H4 (cell line): Measurements from ENCODE around the gene SPATA16. TPM values are rescaled to one million over a fixed set of nuclear protein-coding genes. Genes with fewer than 3 reads are reported as not detected.
"Not testable (repeated sequence)": the region's sequence is repeated elsewhere in the genome, so short reads cannot be mapped to it uniquely, and the experiment has no call there.

ENCODE experiments used
- DNase-seq: peaks from one replicate; pipeline ENCODE4 v3.0.0-alpha.2; 2015; ENCODE audit warnings: low spot score
- total RNA-seq: library from RNA; depleted of rRNA; stranded (reverse); fragments of >200 nt; shearing (Covaris generic); gene quantifications from 2 replicates; pipeline ENCODE4 v1.2.3, GENCODE V29; 2014

The SPATA16 gene
- total RNA-seq, 1 experiment from 2014 or later = not detected

DNA sequence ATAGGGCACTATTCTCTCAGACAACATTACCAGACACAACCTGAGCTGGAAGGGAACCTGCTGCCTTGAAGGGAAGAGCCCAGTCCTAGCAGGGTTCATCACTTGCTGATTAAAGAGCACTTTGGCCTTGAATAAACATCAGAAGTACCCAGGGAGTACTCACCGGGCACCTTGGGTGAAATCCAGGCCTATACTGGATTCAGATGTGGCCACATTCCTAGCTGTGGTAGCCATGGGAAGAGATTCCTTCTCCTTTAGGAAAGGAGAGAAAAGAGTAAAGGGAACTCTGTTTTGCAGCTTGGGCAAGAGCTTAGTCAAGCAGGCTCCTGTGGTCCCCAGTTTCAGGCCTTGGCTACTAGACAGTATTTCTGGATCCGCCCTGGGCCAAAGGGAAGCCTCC, 195.0 kb downstream of the SPATA16 start:
- no peak for DNase-seq

DNA sequence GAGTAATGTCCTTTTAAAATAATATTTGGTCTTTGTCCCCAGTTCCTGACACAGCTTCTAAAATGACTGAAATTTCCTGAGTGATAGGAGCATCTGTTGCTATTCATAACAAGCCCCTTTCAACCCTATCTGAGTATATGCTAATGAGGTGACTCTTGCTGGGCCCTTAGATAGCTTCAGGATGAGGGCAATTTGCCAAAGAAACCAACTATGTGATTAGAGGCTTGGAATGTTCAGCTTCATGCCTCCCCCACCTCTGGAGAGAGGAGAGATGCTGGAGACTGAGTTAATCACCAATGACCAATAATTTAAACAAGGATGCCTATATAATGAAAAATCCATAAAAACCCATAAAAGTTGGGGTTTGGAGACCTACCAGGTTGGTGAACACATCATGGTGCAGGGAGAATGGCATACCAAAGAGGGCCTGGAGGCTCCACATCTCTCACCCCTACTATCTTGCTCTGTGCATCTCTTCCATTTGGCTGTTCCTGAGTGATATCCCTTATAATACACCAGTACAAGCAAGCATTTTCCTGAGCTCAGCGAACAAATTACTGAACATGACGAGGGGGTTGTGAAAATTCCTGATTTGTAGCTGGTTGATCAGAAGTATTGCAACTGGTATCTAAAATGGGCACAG, 201.3 kb downstream of the SPATA16 start:
- no peak for DNase-seq

DNA sequence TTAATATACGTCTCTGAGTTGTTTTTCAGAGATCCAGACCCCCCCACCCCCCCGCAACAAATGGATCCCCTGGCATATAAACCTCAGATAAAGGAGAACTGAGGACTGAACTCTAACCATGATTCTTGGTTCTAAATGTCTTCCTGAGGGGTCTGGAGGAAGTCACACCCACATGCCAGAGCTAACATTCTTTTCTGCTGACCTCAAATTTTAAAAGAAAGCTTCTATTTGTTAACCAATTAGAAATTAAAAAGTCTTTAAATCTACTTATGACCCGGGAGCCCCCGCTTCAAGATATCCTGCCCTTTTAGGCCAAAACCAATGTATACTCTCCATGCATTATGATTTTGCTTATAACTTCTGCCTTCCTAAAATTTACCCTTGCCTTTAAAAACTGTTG, 202.2 kb downstream of the SPATA16 start:
- DNase-seq = no peak

DNA sequence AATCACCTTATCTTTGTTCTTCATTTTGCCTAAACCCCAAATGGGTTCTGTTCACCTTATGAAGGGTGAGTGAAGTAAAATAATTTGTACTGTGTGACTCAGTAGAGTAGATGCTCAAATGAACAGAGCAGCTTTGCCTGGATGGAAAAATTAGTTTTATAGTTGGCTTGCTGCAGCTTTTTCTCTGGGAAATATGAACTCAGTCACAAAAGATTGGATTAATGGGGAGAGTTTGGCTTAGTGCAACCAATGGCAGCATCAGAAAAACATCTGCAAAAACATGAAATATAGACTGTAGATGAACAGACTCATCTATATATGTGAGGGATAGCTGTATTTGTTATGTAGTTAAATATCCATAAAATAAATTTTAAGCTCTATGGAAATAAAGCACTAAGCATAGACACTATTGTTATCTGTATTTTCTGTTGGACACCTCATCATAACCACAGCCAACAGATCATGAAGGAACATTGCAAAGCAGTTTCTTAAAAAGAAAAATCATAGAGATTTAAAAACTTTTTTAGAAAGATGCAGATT, 209.2 kb downstream of the SPATA16 start:
- DNase-seq = no peak

DNA sequence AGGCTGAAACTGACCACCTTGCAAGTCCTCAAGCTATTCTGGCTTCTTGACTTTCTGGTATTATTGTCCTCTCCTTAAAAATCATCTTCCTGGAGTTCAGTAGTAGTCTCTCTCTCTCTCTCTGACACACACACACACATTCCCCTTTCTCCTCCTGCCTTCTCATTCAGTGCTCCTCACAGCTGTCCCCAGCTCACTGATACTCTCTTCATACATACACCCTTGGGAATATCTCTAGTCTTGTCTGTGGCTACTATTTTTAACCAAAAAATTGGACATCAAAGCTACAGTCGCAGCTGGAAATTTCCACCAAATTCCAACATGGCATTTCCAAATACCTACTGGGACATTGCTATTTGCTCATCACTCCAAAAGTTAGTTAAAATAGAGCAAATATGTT, 211.6 kb downstream of the SPATA16 start:
- no peak for DNase-seq

DNA sequence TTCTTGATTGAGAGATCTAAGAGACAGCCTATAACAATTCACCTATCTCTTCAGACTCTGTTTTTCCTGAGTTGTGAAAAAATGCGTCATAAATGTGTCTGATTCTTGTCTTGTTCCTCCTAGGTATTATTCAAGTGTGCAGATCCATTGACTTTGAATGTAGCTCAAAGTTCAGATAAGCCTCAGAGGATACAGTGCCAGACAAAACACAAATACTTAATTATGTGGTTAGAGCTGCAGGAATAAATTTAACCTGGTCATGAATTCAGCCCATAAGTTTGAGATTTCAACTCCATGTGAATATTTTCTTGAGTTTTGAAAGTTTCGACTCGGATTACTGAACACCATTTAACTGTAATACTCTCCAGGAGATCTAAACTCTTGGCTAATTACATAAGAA, 216.5 kb downstream of the SPATA16 start:
- DNase-seq = no peak

DNA sequence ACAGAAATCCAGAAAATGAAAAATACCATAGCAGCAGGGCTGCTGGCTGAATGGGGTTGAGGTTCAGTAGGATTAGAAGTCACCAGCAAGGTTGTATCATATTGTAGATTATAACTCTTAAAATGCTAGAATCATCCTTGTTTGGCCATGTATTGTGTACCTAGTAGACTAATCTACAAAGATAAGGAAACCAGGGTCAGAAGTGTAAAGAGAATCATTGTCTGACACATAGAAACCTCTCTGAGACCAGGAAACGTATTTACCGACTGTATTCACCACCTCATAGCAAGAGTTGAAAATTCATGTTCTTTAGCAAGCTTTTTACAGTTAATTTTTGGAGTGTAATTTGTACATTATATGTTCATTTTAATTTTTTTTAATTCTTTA, 221.7 kb downstream of the SPATA16 start:
- no peak for DNase-seq

DNA sequence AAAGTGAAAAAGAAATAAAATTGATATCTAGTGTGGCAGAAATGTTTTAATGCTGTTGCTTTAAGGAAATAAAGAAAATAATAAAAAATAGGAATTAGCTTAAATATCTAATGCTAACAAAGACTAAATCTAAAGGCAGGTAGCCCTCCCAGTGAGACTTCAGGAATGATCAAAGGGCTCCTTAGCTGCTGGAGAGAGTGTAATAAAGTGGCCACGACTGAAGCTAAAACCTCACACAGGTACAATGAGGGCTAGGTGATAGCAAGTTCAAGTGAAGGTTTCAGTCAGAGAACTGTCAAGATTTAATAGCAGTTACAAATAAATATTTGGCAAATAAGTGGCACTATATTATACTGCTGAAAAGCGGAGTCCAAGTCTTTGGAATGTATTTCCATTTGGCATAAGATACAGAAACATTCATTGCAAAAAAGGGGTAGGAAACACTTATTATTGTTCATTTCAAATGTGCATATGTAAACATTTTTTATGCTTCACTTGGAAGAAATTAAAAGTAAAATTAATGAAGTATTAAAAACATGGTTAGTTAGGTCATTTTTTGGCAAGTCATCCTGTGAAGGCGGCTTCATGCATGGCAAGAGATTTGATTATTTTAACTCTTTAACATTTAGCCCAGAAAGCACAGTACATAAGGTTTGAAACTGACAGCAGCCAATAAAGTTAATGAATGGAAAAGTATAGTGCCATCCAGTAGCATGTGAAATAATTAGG, 222.3 kb downstream of the SPATA16 start:
- no peak for DNase-seq

DNA sequence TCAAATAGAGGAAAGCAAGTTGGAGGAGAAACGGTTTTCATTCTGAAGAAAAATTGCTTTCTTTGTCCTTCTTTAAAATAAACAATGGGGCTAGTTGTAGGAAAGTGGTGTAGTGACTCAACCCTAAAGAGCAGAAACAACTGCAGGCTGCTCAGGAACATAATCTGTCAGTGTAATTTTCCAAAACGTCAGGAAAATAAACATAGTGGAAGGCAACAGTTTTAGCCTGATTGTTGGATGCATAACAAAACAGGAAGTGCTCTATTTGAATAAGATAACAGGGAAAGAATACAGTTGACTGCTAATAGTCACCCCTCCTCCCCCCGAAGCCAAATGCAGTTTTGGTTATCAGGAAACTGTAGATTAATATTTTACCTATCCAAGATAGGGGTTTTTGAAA, 222.9 kb downstream of the SPATA16 start:
- DNase-seq = peak; percentile 94

DNA sequence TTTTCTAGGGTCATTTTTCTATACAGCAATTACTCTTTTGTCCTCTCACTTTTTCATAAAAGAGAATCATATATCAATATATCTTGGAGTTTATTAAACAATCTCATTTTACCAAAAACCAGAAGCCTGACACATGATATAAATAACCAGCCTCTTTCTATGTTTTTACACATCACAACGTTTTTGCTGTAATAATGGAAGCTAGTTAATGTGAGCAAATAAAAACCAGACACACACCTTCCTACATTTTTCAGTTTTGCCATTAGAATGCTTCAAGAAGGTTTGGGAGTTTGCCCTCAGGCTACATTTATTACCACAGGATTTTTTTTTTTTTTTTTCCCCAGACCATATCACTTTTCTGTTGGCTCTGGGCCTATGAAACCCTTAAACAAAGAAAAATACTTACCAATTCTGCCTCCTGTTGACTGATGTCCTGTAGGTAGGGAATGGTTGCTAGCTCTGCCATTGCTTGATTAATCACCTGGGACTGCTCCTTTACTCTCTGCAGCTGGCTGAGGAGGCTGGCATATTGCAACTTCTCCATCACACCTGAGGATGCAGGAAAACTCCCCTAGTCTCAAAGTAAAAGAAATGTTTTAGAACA, 225.0 kb downstream of the SPATA16 start:
- DNase-seq = peak; percentile 62

DNA sequence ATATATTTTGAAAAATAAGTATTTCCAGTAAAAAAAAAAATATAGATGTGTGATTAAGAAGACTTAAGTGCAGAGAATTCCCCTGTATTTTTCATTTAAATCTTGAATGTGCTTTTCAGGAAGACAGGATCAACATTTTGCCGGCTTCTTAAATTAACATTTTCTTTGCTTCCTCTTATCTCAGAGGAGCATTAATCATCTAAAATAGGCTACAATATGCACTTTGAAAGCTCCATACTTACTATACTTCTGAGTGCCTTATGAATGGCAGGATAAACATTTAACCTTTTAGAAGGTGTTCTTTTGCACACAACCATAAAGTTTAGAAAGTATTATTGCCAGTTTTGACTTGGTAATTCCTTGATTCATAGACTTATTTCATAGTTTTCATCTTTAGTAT, 226.2 kb downstream of the SPATA16 start:
- no peak for DNase-seq

DNA sequence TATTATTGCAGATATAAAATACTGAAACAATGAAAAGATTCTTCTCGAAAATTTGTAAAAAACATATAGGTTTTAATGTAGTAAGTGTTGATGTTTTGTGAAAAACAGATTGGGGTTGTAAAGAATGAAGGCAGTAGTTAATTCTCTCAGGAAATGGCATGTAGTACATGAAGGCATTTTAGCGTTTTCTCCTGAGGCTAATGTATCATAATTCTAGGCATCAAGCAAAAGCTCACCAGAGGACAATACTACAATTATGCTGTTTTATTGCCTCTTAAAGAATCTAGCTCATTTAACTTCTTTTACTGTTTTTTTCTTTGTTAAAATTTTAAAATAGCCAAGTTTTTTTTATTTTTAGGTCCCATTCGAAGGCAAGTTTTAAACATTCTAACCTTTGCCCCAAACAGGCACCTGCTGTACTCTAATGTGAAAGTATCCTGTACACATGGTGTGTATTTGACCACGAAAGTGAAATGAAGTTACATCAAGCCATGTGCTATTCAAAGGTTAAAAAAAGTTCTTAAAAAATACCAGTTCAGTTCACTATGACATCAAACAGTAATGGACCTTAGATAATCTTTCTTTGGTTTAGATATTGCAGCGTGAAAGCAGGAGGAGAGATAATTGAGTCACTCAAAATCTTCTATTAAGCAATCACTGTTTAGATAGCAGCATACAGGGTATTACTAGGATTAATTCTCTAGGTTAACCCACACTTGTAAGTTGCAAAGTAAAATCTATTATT, 227.0 kb downstream of the SPATA16 start:
- DNase-seq = no peak

DNA sequence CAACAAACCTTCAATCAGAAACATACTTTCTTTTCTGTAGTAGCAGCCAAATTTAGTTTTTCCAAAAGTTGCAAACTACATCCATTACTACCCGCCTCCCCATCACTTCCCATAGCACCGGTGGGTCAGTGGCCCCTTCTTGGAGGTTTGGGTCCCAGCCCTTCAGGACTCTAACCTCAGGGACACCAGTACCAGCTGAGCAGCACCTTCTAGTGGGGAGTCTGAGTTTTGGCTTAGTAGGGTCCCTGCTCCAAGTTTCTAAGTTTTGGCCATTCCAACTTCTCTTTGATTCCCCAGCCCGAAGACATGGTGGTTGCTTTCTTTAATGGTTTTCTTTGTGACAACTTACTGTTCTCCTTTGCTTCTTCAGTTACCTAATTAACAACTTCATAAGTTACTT, 229.9 kb downstream of the SPATA16 start:
- no peak for DNase-seq

DNA sequence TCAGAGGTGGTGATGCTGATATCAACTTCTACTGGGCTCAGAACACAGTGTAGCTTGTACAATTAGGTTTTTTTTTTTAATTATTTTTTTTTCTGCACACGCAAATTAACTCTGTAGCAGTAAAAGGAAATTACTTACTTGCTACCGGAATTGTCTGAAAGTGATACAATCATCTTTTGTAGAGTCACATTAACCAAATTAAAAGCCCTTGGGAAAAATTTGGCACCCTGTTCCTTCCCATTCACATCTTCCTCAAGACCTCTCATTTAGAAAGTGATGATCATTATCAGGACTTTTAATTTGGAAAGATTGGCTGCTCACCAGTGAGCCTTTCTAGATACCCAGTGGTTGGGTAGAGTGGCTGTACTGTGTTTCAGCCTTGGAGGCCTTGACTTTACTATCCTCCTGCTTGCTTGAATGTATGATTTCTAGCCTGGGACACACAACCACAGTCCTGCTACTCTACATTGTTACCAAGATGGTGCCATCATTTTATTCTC, 232.2 kb downstream of the SPATA16 start:
- no peak for DNase-seq

DNA sequence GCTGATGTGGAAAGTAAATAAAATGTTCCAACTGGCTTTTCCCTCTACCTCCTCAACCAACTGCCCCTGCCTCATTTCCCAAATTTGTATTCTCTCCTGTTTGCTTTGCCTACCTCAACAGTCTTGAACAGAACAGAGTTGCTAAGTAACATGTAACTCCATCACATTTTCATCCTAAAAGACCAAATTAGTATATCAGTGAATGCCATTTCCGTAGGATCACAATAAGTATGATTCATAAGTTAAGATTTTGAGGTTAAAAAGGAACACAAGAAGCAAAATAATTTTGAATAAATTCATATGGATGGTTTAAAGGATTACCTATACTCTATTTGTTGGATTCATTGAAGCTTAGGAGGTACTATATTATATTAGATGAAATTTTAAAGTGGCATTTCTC, 235.6 kb downstream of the SPATA16 start:
- no peak for DNase-seq

DNA sequence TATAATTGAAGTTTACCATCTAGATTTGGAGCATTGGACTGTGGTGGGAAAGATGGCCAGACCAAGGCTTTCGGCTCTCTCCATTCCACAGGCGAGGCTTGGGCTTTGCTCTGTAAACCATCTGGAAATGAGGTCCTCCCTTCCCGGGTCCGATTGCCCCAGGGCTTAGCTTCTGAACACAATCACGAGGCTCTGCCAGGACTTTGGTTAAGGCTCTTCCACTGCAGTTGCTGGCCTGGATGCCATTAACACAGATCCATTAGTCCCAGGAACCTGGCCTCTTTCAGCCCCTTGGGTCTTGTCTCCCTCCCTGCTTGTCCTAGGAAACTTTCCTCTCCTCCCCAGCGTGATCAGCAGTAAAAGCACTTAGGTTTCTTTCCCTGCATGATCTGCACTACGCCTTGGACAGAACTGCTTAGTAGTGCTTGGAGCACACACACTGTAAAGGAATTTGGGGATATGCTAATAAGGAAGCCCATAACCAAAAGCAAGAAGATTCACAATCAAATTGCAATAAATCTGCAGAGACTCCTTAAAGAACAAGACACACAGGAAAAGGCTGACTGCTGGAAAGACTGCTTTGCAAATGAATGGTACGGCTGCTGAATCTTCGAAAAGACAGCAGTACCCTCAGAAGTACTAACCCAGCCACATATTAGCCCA, 236.2 kb downstream of the SPATA16 start:
- no peak for DNase-seq

DNA sequence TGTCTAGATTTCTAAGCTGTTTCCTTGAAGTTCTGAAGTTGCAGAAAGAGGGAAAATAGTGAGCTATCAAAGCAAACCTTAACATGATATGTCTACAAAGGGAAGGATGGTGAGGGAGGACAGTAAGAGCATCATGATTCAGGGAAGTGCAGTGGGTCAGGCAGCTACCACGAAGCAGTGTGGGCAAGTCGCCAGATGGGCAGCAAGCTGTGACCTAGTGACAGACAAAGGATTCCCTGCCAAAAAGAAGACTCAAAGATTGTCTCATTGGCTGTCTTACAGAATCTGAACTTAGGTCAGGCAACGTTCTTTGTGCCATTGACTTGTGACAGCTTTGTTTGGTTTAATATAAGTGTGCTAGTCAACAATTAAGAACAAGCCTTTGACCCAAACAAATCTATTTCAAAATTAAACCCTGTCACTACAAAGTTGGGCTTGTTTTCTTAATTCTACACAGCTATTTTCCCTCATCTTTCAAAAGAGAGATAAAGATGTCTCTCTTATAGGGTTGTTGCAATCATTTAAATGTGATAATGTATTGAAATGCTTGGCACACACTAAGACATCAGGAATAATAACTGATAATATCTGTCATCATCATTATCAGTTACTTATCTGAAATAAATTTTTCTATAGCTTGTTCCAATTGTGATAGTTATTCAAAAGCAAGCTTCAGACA, 237.3 kb downstream of the SPATA16 start:
- no peak for DNase-seq

DNA sequence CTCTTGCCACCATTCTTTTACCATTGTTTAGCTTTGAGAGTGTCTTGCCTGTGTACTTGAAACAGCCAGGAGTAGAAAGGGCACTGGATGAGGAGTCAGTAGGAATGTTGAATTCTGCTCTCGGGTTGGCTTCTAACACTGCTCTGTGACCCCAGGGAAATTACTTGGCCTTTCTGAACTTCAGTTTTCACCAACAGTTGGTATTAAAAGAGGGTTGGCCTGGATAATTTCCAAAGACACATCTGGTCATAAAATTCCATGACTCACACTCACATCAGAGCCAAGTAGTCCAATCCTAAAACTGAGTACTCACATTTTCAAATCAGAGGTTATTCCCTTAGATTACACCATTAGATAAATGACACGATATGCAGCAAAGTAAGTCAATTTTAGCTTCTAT, 248.9 kb downstream of the SPATA16 start:
- DNase-seq = peak; percentile 69

DNA sequence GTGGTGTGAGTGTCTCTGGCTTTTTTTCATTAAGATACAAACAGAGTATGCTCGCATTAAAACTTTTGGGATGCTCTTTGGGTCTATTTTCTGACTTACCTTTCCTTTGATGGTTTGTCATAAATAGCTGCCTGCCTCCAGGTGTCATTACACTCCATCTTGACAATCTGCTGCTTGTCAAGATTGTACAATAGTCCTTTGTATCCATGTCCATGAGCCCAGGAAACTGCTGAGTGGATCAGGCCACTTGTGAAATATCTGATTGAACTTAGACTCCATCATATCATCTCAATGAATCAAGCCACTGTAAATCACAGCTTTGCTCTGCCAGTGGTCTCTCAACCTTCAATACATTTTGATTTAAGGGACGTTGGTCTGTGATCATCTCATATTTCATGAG, 255.3 kb downstream of the SPATA16 start:
- no peak for DNase-seq

DNA sequence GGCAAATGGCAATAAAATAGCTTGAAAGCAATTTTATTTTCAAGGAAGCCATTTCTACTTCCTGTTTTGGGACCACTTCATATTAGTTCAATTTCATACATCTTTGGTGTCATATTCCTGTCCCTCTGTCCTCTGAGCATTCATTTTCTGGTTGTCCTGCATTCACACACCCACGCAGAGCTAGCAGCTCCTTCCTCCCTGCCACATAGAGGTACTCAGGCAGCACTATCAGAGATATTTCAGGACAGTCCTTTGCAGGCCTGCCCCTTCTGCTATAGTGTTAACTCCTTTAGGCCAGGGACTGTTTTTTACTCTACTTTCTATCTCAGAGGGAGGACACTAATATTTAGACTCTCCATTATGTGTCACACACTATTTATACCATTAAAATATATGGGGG, 258.5 kb downstream of the SPATA16 start:
- no peak for DNase-seq

DNA sequence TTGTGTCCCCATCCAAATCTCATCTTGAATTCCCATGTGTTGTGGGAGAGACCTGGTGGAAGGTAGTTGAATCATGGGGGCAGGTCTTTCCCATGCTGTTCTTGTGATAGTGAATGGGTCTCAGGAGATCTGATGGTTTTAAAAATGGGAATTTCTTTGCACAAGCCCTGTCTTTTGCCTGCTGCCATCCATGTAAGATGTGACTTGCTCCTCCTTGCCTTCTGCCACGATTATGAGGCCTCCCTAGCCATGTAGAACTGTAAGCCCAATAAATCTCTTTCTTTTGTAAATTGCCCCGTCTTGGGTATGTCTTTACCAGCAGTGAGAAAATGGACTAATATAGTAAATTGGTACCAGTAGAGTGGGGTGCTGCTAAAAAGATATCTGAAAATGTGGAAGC, 261.7 kb downstream of the SPATA16 start:
- DNase-seq = not testable (repeated sequence)
